Transverse colon (tissue), 3 donors: ENCODE data around the gene ZNF385B.
"Not testable (repeated sequence)": the region's sequence is repeated elsewhere in the genome, so short reads cannot be mapped to it uniquely, and the experiment has no call there.

Experiments
- POLR2A ChIP-seq: fragments of 450-650 bp; IDR thresholded peaks from one replicate; pipeline ENCODE4 v1.6.1; 2016; ENCODE audit warnings: antibody characterized with exemption, mild to moderate bottlenecking, moderate library complexity
- POLR2AphosphoS5 ChIP-seq, 3 donors: sonication (generic); formaldehyde crosslinking; IDR thresholded peaks; one replicate each; pipeline ENCODE4 v1.6.1; 2016; ENCODE audit warnings: antibody characterized with exemption in 3 of 3

GRCh38 chr2:179458113-179458512 lies 403.3 kb downstream of the ZNF385B start:
- not testable (repeated sequence) for TF ChIP-seq POLR2AphosphoS5 (IDR thresholded peaks at IDR 0.05); POLR2A
